Measurements from ENCODE around the gene TBC1D19. TPM values are rescaled to one million over a fixed set of nuclear protein-coding genes. Genes with fewer than 3 reads are reported as not detected.

The TBC1D19 gene
- total and polyA plus RNA-seq, 2 of the 4 experiments (the other 2 are of a cell fraction): 9.9 to 17.6 TPM

- no peak overlapping the region for H4K91ac ChIP-seq (ENCODE audit: insufficient read depth, low read depth, low read length)
- intact Hi-C loops (cut with micrococcal nuclease) (loop anchor here (10.0 kb wide), 1 partner anchor 705 kb away; no protein-coding TSS in a partner anchor), dilution Hi-C loops (cut with HindIII; ENCODE audit: low sequenced_read_pairs, unreplicated experiment) (no loop called here), in situ Hi-C loops (cut with MboI; ENCODE audit: low sequenced_read_pairs) (loop anchor here (10.0 to 25.0 kb wide), 4 partner anchors 275 to 405 kb away; partner anchors contain the start of gene RBPJ)
- H3K4me2 ChIP-seq (ENCODE audit: low read depth, low read length): no peak overlapping the region
- H2BK15ac ChIP-seq (ENCODE audit: low read depth, low read length): no peak overlapping the region
- no peak overlapping the region for H2BK20ac ChIP-seq (ENCODE audit: low read depth, low read length)
- H2BK120ac ChIP-seq (ENCODE audit: low read depth, low read length): no peak overlapping the region
- no peak overlapping the region for H3K9ac ChIP-seq (ENCODE audit: low read depth, low read length)
- no peaks in the 10 kb centered on the region; a peak in 1 of 4 replicates for H3K79me1 ChIP-seq (ENCODE audit: low read depth in 1 of 2, low read length in 2 of 2)
- no peaks in the 10 kb centered on the region for H3K27me3 ChIP-seq (ENCODE audit: control insufficient read depth, insufficient read depth, low read length)
- no peak overlapping the region for H2BK5ac ChIP-seq (ENCODE audit: low read depth, low read length, poor library complexity, severe bottlenecking)
- no peaks in the 10 kb centered on the region for H3K9me3 ChIP-seq (ENCODE audit: control insufficient read depth, insufficient read depth, low read length)
- H4K8ac ChIP-seq (ENCODE audit: low read depth in 2 of 2, low read length in 2 of 2): no peak overlapping the region
- H2AFZ ChIP-seq (replicated peaks; ENCODE audit: low read length, poor library complexity): no peak overlapping the region
- no TSS peak for BruUV-seq (replicated peaks)
- POLR2A ChIA-PET (ENCODE audit: unreplicated experiment): no interaction called here
- no peak overlapping the region for H3K4ac ChIP-seq (ENCODE audit: low read depth, low read length)
- no peak overlapping the region for H3K27ac ChIP-seq (ENCODE audit: insufficient read depth, low read length)
- peaks cover 5% of the 10 kb centered on the region for H3K9me1 ChIP-seq (ENCODE audit: insufficient read depth, low read length)
- WGBS, 2 experiments (ENCODE audit: extremely low coverage in 2 of 2, insufficient read length in 1 of 2): no CpG with 5 or more reads among the region's 1 CpG
- peaks cover 3% of the 10 kb centered on the region; the same call in 1 of the 2 replicates for H3K4me1 ChIP-seq (ENCODE audit: control insufficient read depth, insufficient read depth, low read length)
- no peak overlapping the region for H3K23ac ChIP-seq (ENCODE audit: low read depth, low read length)
- peaks cover 8% of the 10 kb centered on the region; the same call in 1 of the 2 replicates for H3K36me3 ChIP-seq (ENCODE audit: control insufficient read depth, insufficient read depth, low read length)
- H3K56ac ChIP-seq (ENCODE audit: extremely low read depth, insufficient read depth, low read length): no peak overlapping the region
- CTCF ChIA-PET: interaction anchor here (1.0 kb wide), 1 partner anchor 280 kb away, joined by 5 read pairs; no protein-coding TSS in a partner anchor
- no peaks in the 10 kb centered on the region for H4K20me1 ChIP-seq (ENCODE audit: insufficient read depth, low read length)
- no peak overlapping the region for H3K4me3 ChIP-seq (ENCODE audit: insufficient read depth, low read depth, low read length)
- no peak overlapping the region for H2AK9ac ChIP-seq (replicated peaks; ENCODE audit: low read depth, low read length, poor library complexity)
- TF ChIP-seq RCOR1 (IDR thresholded peaks at IDR 0.05; ENCODE audit: insufficient replicate concordance, low read length): no peak
- no peak for TF ChIP-seq RAD21 (IDR thresholded peaks at IDR 0.05; ENCODE audit: low read length)
- ATAC-seq (ENCODE audit: low read depth) (no peak), DNase-seq (no peak)
- H4K5ac ChIP-seq (ENCODE audit: low read depth, low read length): no peak overlapping the region
- H3K14ac ChIP-seq (replicated peaks; ENCODE audit: low read depth, low read length): no peak overlapping the region
- H2AK5ac ChIP-seq (ENCODE audit: low read depth, low read length): no peak overlapping the region
- no peak overlapping the region for H3K18ac ChIP-seq (ENCODE audit: low read depth, low read length)
Measured at GRCh38 chr4:26729547-26729946, 145.7 kb downstream of the TBC1D19 start.

All from IMR-90 (cell line).